Tibial nerve (tissue), 3 donors: ENCODE results near the gene SPATC1L.

Source experiments
- CTCF ChIP-seq, 5 experiments: fragments of 200-600 bp in 3 of 5; fragments of 450-650 bp in 2 of 5; sonication (generic) in 3 of 5; IDR thresholded peaks; one replicate each; pipeline ENCODE4 v1.5.1; 2016 to 2019; ENCODE audit warnings: antibody characterized with exemption in 5 of 5, mild to moderate bottlenecking in 3 of 5, moderate library complexity in 2 of 5
- POLR2A ChIP-seq, 2 donors: fragments of 450-650 bp; IDR thresholded peaks; one replicate each; pipeline ENCODE4 v1.6.1; 2017; ENCODE audit warnings: antibody characterized with exemption in 2 of 2, mild to moderate bottlenecking in 2 of 2, moderate library complexity in 2 of 2

GRCh38 chr21:46194374-46195334 lies 10.4 kb upstream of the SPATC1L start:
- no peak for TF ChIP-seq CTCF (IDR thresholded peaks at IDR 0.05)
- no peak for TF ChIP-seq POLR2A (IDR thresholded peaks at IDR 0.05)
